Tibial nerve (tissue), 4 donors: Measurements from ENCODE around the gene KRT73.

Experiments used
- EP300 ChIP-seq, 2 donors: sonication (generic); formaldehyde crosslinking; IDR thresholded peaks; one replicate each; pipeline ENCODE4 v1.6.1; 2017; ENCODE audit warnings: antibody characterized with exemption in 2 of 2, mild to moderate bottlenecking in 1 of 2
- POLR2A ChIP-seq, 2 donors: fragments of 450-650 bp; IDR thresholded peaks; one replicate each; pipeline ENCODE4 v1.6.1; 2017; ENCODE audit warnings: antibody characterized with exemption in 2 of 2, mild to moderate bottlenecking in 2 of 2, moderate library complexity in 2 of 2
- TF ChIP-seq, protein P1 (sequence below), 5 experiments: fragments of 200-600 bp in 3 of 5; fragments of 450-650 bp in 2 of 5; sonication (generic) in 3 of 5; IDR thresholded peaks; one replicate each; pipeline ENCODE4 v1.5.1; 2016 to 2019; ENCODE audit warnings: antibody characterized with exemption in 5 of 5, mild to moderate bottlenecking in 3 of 5, moderate library complexity in 2 of 5

- TF ChIP-seq, protein P1, sequence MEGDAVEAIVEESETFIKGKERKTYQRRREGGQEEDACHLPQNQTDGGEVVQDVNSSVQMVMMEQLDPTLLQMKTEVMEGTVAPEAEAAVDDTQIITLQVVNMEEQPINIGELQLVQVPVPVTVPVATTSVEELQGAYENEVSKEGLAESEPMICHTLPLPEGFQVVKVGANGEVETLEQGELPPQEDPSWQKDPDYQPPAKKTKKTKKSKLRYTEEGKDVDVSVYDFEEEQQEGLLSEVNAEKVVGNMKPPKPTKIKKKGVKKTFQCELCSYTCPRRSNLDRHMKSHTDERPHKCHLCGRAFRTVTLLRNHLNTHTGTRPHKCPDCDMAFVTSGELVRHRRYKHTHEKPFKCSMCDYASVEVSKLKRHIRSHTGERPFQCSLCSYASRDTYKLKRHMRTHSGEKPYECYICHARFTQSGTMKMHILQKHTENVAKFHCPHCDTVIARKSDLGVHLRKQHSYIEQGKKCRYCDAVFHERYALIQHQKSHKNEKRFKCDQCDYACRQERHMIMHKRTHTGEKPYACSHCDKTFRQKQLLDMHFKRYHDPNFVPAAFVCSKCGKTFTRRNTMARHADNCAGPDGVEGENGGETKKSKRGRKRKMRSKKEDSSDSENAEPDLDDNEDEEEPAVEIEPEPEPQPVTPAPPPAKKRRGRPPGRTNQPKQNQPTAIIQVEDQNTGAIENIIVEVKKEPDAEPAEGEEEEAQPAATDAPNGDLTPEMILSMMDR (IDR thresholded peaks at IDR 0.05), result no peak
- TF ChIP-seq EP300 (IDR thresholded peaks at IDR 0.05) (no peak), POLR2A (IDR thresholded peaks at IDR 0.05) (no peak)
These were observed 28.3 kb downstream of the KRT73 start for GRCh38 chr12:52590021-52590420.
